Endothelial cell (in vitro differentiated cells): ENCODE results near the gene STMN3. TPM values are rescaled to one million over a fixed set of nuclear protein-coding genes. Genes with fewer than 3 reads are reported as not detected.

Source experiments
- DNase-seq: peaks from one replicate; pipeline ENCODE4 v3.0.0; 2021; ENCODE audit warnings: low spot score
- H3K27ac Mint-ChIP-seq: one replicate; pipeline ENCODE4 v1.8.0; 2021; ENCODE audit warnings: mixed read lengths, inconsistent platforms; ENCODE audit not compliant: unreplicated experiment
- H3K27me3 Mint-ChIP-seq: one replicate; pipeline ENCODE4 v1.8.0; 2021; ENCODE audit warnings: mild to moderate bottlenecking, moderate library complexity, mixed read lengths, inconsistent platforms; ENCODE audit not compliant: unreplicated experiment
- H3K36me3 Mint-ChIP-seq: one replicate; pipeline ENCODE4 v1.8.0; 2021; ENCODE audit warnings: mild to moderate bottlenecking, low read depth, mixed read lengths, inconsistent platforms; ENCODE audit not compliant: unreplicated experiment
- H3K4me1 Mint-ChIP-seq: one replicate; pipeline ENCODE4 v1.8.0; 2021; ENCODE audit warnings: mild to moderate bottlenecking, mixed read lengths, inconsistent platforms; ENCODE audit not compliant: unreplicated experiment
- H3K4me3 Mint-ChIP-seq: one replicate; pipeline ENCODE4 v1.8.0; 2021; ENCODE audit warnings: mild to moderate bottlenecking, mixed read lengths, inconsistent platforms; ENCODE audit not compliant: unreplicated experiment
- H3K9me3 Mint-ChIP-seq: one replicate; pipeline ENCODE4 v1.8.0; 2021; ENCODE audit warnings: mixed read lengths, inconsistent platforms; ENCODE audit not compliant: unreplicated experiment
- CTCF ChIP-seq: fragments of 200-600 bp; sonication (generic); IDR thresholded peaks from one replicate; pipeline ENCODE4 v1.5.0; 2021; ENCODE audit warnings: antibody characterized with exemption; ENCODE audit not compliant: unreplicated experiment
- total RNA-seq: library from RNA; stranded (reverse); fragmentation: NEBNext Ultra II Directional; extraction: Animal tissue kit (Norgen Biotek cat#: 25700); gene quantifications from one replicate; pipeline ENCODE4 v1.2.1, GENCODE V29; 2021; ENCODE audit not compliant: unreplicated experiment

Gene STMN3
- total RNA-seq, 1 donor from 2014 or later = 12.8 TPM

GRCh38 chr20:63691711-63692435 lies 38.6 kb upstream of the STMN3 start:
- no peak for TF ChIP-seq CTCF
- Mint-ChIP-seq H3K27me3 (peaks cover 7% of the 10 kb centered on the region), H3K4me1 (peaks cover under 1% of the 10 kb centered on the region), H3K4me3 (no peak overlapping the region), H3K36me3 (peaks cover 4% of the 10 kb centered on the region), H3K27ac (no peak overlapping the region), H3K9me3 (no peaks in the 10 kb centered on the region)
- no peak for DNase-seq

GRCh38 chr20:63690898-63691710 lies 37.9 kb upstream of the STMN3 start:
- no peak overlapping the region for H3K4me3 Mint-ChIP-seq
- no peaks in the 10 kb centered on the region for H3K9me3 Mint-ChIP-seq
- peaks cover 4% of the 10 kb centered on the region for H3K36me3 Mint-ChIP-seq
- TF ChIP-seq CTCF = no peak
- DNase-seq = no peak
- H3K27me3 Mint-ChIP-seq = peaks cover 7% of the 10 kb centered on the region
- no peak overlapping the region for H3K27ac Mint-ChIP-seq
- H3K4me1 Mint-ChIP-seq = peaks cover 3% of the 10 kb centered on the region

- peaks cover 7% of the 10 kb centered on the region for H3K27me3 Mint-ChIP-seq
- H3K4me3 Mint-ChIP-seq = no peak overlapping the region
- peaks cover 3% of the 10 kb centered on the region for H3K4me1 Mint-ChIP-seq
- DNase-seq = no peak
- H3K27ac Mint-ChIP-seq = no peak overlapping the region
- TF ChIP-seq CTCF = no peak
- H3K9me3 Mint-ChIP-seq = no peaks in the 10 kb centered on the region
- H3K36me3 Mint-ChIP-seq = peaks cover 4% of the 10 kb centered on the region
Measured at GRCh38 chr20:63690003-63690897, 37.0 kb upstream of the STMN3 start.

DNA sequence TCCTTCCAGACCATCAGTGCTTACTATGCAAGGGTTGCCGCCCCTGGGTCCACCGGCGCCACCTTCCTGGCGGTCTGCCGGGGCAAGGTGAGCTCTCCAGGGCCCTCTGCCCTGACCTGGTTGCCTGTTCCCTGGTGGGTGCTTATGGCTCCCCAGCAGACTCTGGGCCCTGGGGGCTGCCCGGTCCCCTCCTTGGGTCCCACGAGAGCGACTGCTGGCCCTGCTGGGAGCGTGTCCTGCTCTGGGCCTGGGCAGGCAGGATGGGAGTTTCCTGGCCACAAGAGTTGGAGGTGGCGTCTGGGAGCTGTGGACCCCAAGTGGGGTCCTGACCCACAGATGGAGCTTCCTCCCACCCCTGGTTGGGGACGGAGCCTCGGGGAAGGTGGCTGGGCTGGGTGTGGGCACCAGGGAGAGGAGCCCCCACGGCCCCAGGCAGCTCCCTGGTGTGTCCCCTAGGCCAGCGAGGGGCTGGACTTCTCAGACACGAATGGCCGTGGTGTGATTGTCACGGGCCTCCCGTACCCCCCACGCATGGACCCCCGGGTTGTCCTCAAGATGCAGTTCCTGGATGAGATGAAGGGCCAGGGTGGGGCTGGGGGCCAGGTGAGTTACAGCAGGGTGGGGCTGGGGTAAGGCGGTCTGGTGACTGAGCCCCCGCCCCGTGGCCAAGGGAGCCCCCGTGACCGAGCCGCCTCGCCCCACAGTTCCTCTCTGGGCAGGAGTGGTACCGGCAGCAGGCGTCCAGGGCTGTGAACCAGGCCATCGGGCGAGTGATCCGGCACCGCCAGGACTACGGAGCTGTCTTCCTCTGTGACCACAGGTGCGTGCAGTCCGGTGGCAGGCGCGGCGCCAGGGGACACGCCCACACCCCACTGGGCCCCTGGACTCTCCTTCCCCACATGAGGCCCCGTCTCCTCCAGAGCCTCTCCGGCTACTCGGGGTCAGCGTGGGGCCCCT lies 36.1 kb upstream of the STMN3 start:
- Mint-ChIP-seq H3K36me3 (peaks cover 4% of the 10 kb centered on the region), H3K27me3 (peaks cover 7% of the 10 kb centered on the region), H3K27ac (no peak overlapping the region), H3K9me3 (no peaks in the 10 kb centered on the region), H3K4me1 (peaks cover 3% of the 10 kb centered on the region), H3K4me3 (no peak overlapping the region)
- no peak for DNase-seq
- no peak for TF ChIP-seq CTCF
